Measurements from ENCODE around the gene RAB36.
"Not testable (repeated sequence)": the region's sequence is repeated elsewhere in the genome, so short reads cannot be mapped to it uniquely, and the experiment has no call there.

RAB36 gene

GRCh38 chr22:23122216-23122957, 22.9 kb upstream of the RAB36 start:
- no peak for DNase-seq

GRCh38 chr22:23122992-23123803, 22.1 kb upstream of the RAB36 start:
- DNase-seq = no peak

GRCh38 chr22:23123804-23124254, 21.4 kb upstream of the RAB36 start:
- DNase-seq = no peak

GRCh38 chr22:23124611-23125511, 20.4 kb upstream of the RAB36 start:
- DNase-seq = no peak

GRCh38 chr22:23125512-23126103, 19.7 kb upstream of the RAB36 start:
- DNase-seq = no peak

- DNase-seq = no peak
These were observed 18.9 kb upstream of the RAB36 start for GRCh38 chr22:23126165-23127054.

GRCh38 chr22:23127055-23127756, 18.1 kb upstream of the RAB36 start:
- DNase-seq = no peak

GRCh38 chr22:23127788-23128187, 17.5 kb upstream of the RAB36 start:
- no peak for DNase-seq

- peak; percentile 75 to 78 for DNase-seq
These were observed 16.8 kb upstream of the RAB36 start for GRCh38 chr22:23128269-23129108.

GRCh38 chr22:23129149-23129548, 16.1 kb upstream of the RAB36 start:
- no peak for DNase-seq

GRCh38 chr22:23130697-23131096, 14.6 kb upstream of the RAB36 start:
- DNase-seq = no peak

GRCh38 chr22:23131931-23132330, 13.3 kb upstream of the RAB36 start:
- DNase-seq = no peak

- no peak for DNase-seq
These were observed 12.7 kb upstream of the RAB36 start for GRCh38 chr22:23132376-23133091.

- DNase-seq = no peak
These were observed 11.4 kb upstream of the RAB36 start for GRCh38 chr22:23133922-23134321.

GRCh38 chr22:23136991-23137390, 8.3 kb upstream of the RAB36 start:
- not testable (repeated sequence) for DNase-seq

- no peak for DNase-seq
These were observed 7.8 kb upstream of the RAB36 start for GRCh38 chr22:23137468-23137867.

GRCh38 chr22:23137905-23138561, 7.2 kb upstream of the RAB36 start:
- peak; percentile 78 to 86 for DNase-seq

- no peak for DNase-seq
These were observed 6.5 kb upstream of the RAB36 start for GRCh38 chr22:23138584-23139435.

Data from CD4-positive, alpha-beta T cell treated with Interleukin-4 for 1 hour (primary cell).